GM12878 (cell line): ENCODE measurements around the gene TYSND1. TPM values are rescaled to one million over a fixed set of nuclear protein-coding genes. Genes with fewer than 3 reads are reported as not detected.

Experiments
- ATF3 ChIP-seq: IDR thresholded peaks from 2 replicates; pipeline ENCODE4 v1.6.1; 2011; ENCODE audit warnings: low read depth, mild to moderate bottlenecking, low read length, moderate library complexity, borderline replicate concordance; ENCODE audit errors: extremely low read depth
- BCL11A ChIP-seq: IDR thresholded peaks from 2 replicates; pipeline ENCODE4 v1.6.1; 2011; ENCODE audit warnings: low read depth, low read length
- BHLHE40 ChIP-seq, 2 experiments: fragments of 450-650 bp in 1 of 2; IDR thresholded peaks; 2 replicates each; pipeline ENCODE4 v1.6.1; 2011 to 2017; ENCODE audit warnings: low read depth in 2 of 2, borderline replicate concordance in 1 of 2, improper control_type of control experiment in 1 of 2, low read length in 1 of 2, mild to moderate bottlenecking in 1 of 2
- ESRRA ChIP-seq: IDR thresholded peaks from 2 replicates; pipeline ENCODE4 v1.6.1; 2012; ENCODE audit warnings: mild to moderate bottlenecking, low read length, improper control_type of control experiment
- ETV6 ChIP-seq, 2 experiments: fragments of 450-650 bp in 1 of 2; IDR thresholded peaks in 1 of 2; conservative IDR thresholded peaks in 1 of 2; 2 replicates each; pipeline ENCODE4 v1.6.1; 2014; ENCODE audit warnings: antibody characterized with exemption in 1 of 2, borderline replicate concordance in 1 of 2, low read depth in 1 of 2, mild to moderate bottlenecking in 1 of 2, moderate library complexity in 1 of 2
- HSF1 ChIP-seq: fragments of 150-350 bp; IDR thresholded peaks from 2 replicates; pipeline ENCODE4 v1.6.1; 2014; ENCODE audit warnings: mild to moderate bottlenecking, low read depth, low read length
- IKZF2 ChIP-seq, 2 experiments: fragments of 450-650 bp; IDR thresholded peaks; 2 replicates each; pipeline ENCODE4 v1.6.1; 2017; ENCODE audit warnings: mild to moderate bottlenecking in 2 of 2, moderate library complexity in 2 of 2
- IRF4 ChIP-seq: IDR thresholded peaks from 2 replicates; pipeline ENCODE4 v1.6.1; 2011; ENCODE audit warnings: low read depth, low read length
- JUND ChIP-seq: IDR thresholded peaks from 2 replicates; pipeline ENCODE4 v1.6.1; 2012; ENCODE audit warnings: low read depth, mild to moderate bottlenecking, low read length, improper control_type of control experiment, moderate library complexity
- LARP7 ChIP-seq: fragments of 450-650 bp; IDR thresholded peaks from 2 replicates; pipeline ENCODE4 v1.6.1; 2017; ENCODE audit warnings: mild to moderate bottlenecking
- MYC ChIP-seq: IDR thresholded peaks from 2 replicates; pipeline ENCODE4 v1.6.1; 2011; ENCODE audit warnings: mild to moderate bottlenecking, low read length, moderate library complexity, inconsistent platforms; ENCODE audit not compliant: insufficient read depth, insufficient replicate concordance, insufficient read length, severe bottlenecking
- NKRF ChIP-seq: fragments of 450-650 bp; conservative IDR thresholded peaks from 2 replicates; pipeline ENCODE4 v1.6.1; 2017; ENCODE audit warnings: mild to moderate bottlenecking, moderate library complexity
- NR2C2 ChIP-seq: IDR thresholded peaks from 2 replicates; pipeline ENCODE4 v1.6.1; 2011; ENCODE audit warnings: borderline replicate concordance, low read depth; ENCODE audit not compliant: control insufficient read depth, insufficient read length
- PBX3 ChIP-seq: IDR thresholded peaks from 2 replicates; pipeline ENCODE4 v1.6.1; 2011; ENCODE audit warnings: mild to moderate bottlenecking, low read depth, low read length, moderate library complexity; ENCODE audit not compliant: insufficient replicate concordance
- RCOR1 ChIP-seq: conservative IDR thresholded peaks from 2 replicates; pipeline ENCODE4 v1.6.1; 2012; ENCODE audit warnings: low read depth, low read length, improper control_type of control experiment
- SKIL ChIP-seq: fragments of 450-650 bp; IDR thresholded peaks from 2 replicates; pipeline ENCODE4 v1.6.1; 2017; ENCODE audit warnings: mild to moderate bottlenecking, low read depth, inconsistent platforms; ENCODE audit not compliant: poor library complexity, severe bottlenecking
- SREBF1 ChIP-seq: IDR thresholded peaks from 2 replicates; pipeline ENCODE4 v1.6.1; 2012; ENCODE audit warnings: mild to moderate bottlenecking, low read length
- SUPT20H ChIP-seq: IDR thresholded peaks from 2 replicates; pipeline ENCODE4 v1.6.1; 2011; ENCODE audit warnings: low read depth, mild to moderate bottlenecking, low read length, moderate library complexity, borderline replicate concordance; ENCODE audit not compliant: control insufficient read depth
- TCF12 ChIP-seq: IDR thresholded peaks from 2 replicates; pipeline ENCODE4 v1.6.1; 2011; ENCODE audit warnings: low read depth, mild to moderate bottlenecking, low read length
- ZBED1 ChIP-seq: IDR thresholded peaks from 2 replicates; pipeline ENCODE4 v1.6.1; 2016; ENCODE audit warnings: borderline replicate concordance
- ZNF207 ChIP-seq: fragments of 450-650 bp; IDR thresholded peaks from 2 replicates; pipeline ENCODE4 v1.6.1; 2014; ENCODE audit warnings: antibody characterized with exemption, mild to moderate bottlenecking, borderline replicate concordance
- polyA plus RNA-seq, 11 experiments: library from polyadenylated mRNA; depleted of rRNA in 4 of 11; unstranded in 6 of 11; stranded (reverse) in 5 of 11; fragments of >200 nt; fragmentation: Nextera tagmentation in 4 of 11; fragmentation: Illumina TruSeq in 1 of 11; extraction: Ambion mirVana in 4 of 11; extraction: Trizol in 1 of 11; gene quantifications; 1 replicate in 1 of 11; 2 replicates in 10 of 11; pipeline versions ENCODE4 v1.2.1 to v1.2.3, GENCODE V29; 2011 to 2016; ENCODE audit warnings: inconsistent platforms in 2 of 11, missing spikeins in 2 of 11, low read depth in 1 of 11
- total RNA-seq, 4 experiments: library from RNA; depleted of rRNA in 3 of 4; stranded (reverse); fragments of >200 nt in 3 of 4; fragmentation: Illumina TruSeq in 1 of 4; extraction: Trizol in 1 of 4; gene quantifications; 2 replicates each; pipeline versions ENCODE4 v1.2.1 to v1.2.3, GENCODE V29; 2013 to 2021

The TYSND1 gene
- total and polyA plus RNA-seq, 10 of the 15 experiments (the other 5 are each of a cell fraction or from before 2014, with no cell fraction given), result 1.9 to 21.4 (median 12.0) TPM

GRCh38 chr10:70106958-70107791 is 39.3 kb downstream of the TYSND1 start (continued):
- TF ChIP-seq JUND, result no peak
- no peak for TF ChIP-seq RCOR1
- TF ChIP-seq PBX3, result peak; percentile 42
- TF ChIP-seq NR2C2, result no peak
- TF ChIP-seq ATF3, result 0 out of 2 replicates have a peak, but pooled peaks have one; percentile 17
- TF ChIP-seq IKZF2 (IDR thresholded peaks at IDR 0.05), result peak; percentile 73 to 83; a peak in 3 of 4 replicates
- no peak for TF ChIP-seq LARP7
- no peak for TF ChIP-seq NKRF
- no peak for TF ChIP-seq ZNF207
- TF ChIP-seq BHLHE40 (IDR thresholded peaks at IDR 0.05; ENCODE audit: borderline replicate concordance in 1 of 2, low read depth in 2 of 2, low read length in 1 of 2), result peak; percentile 66 to 71
- no peak for TF ChIP-seq MYC
- no peak for TF ChIP-seq HSF1
- TF ChIP-seq SUPT20H, result no peak
- TF ChIP-seq SREBF1, result no peak
- TF ChIP-seq TCF12, result peak; percentile 92
- TF ChIP-seq IRF4, result peak; percentile 56; the same call in 1 of the 2 replicates
- TF ChIP-seq ETV6 (conservative IDR thresholded peaks at IDR 0.05 in 1 of 2, IDR thresholded peaks at IDR 0.05 in 1 of 2; ENCODE audit: borderline replicate concordance in 1 of 2, low read depth in 1 of 2), result peak in 1 of 2 experiments; percentile 54; a peak in 2 of 4 replicates
- TF ChIP-seq BCL11A, result peak; percentile 43; the same call in 1 of the 2 replicates
- peak; percentile 62 for TF ChIP-seq SKIL
- peak; percentile 53; the same call in 1 of the 2 replicates for TF ChIP-seq ZBED1
- no peak for TF ChIP-seq ESRRA
